NCI-H1694 (cell line): Measurements from ENCODE around the gene SRD5A3.
"Not testable (repeated sequence)": the region's sequence is repeated elsewhere in the genome, so short reads cannot be mapped to it uniquely, and the experiment has no call there.

Source experiments
- DNase-seq: peaks from one replicate; lab custom pipeline; 2025; lab: John Stamatoyannopoulos, UW

SRD5A3 gene

GRCh38 chr4:55346851-55347255 is 811 bp downstream of the SRD5A3 start:
- no peak for DNase-seq

- DNase-seq, result no peak
These were observed 1.7 kb downstream of the SRD5A3 start for GRCh38 chr4:55347610-55348228.

- no peak for DNase-seq
These were observed 2.4 kb downstream of the SRD5A3 start for GRCh38 chr4:55348466-55348865.

DNA sequence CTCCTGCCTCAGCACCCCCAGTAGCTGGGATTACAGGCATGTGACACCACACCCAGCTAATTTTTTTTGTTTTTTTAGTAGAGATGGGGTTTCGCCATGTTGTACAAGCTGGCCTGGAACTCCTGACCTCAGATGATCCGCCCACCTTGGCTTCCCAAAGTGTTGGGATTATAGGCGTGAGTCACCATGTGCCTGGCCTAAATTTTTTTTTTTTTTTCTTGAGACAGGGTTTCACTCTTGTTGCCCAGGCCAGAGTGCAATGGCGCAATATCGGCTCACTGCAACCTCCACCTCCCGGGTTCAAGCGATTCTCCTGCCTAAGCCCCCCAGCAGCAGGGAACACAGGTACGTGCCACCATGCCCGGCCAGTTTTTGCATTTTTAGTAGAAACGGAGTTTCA is 4.8 kb downstream of the SRD5A3 start:
- DNase-seq, result not testable (repeated sequence)

- no peak for DNase-seq
These were observed 5.8 kb downstream of the SRD5A3 start for GRCh38 chr4:55351824-55352223.

DNA sequence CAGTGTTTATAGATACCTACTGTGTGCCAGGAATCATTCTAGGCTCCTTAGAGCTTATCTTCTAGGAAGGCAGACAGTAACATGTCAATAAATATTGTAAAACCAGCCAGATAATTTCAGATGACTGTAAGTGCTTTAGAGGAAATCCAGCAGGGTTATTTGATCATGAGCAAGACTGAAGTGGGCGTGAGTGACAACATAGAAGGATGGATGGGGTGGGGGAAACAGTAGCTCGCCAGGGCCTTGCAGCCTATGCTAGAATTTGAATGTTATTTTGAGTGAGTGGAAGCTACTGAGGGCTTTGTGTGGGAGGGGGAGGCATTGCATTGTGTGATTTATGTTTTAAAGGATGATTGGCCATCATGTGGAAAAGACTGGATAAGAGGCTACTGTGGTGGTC is 6.7 kb downstream of the SRD5A3 start:
- DNase-seq, result no peak

DNA sequence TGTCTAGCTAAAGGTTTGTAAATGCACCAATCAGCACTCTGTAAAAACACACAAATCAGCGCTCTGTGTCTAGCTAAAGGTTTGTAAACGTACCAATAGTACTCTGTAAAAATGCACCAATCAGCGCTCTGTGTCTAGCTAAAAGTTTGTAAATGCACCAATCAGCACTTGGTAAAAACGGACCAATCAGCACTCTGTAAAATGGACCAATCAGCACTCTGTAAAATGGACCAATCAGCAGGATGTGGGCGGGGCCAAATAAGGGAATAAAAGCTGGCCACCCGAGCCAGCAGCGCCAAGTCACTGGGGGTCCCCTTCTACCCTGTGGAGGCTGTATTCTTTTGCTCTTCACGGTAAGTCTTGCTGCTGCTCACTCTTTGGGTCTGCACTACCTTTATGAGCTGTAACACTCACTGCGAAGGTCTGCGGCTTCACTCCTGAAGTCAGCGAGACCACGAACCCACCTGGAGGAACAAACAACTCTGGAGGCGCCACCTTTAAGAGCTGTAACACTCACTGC is 7.2 kb downstream of the SRD5A3 start:
- not testable (repeated sequence) for DNase-seq

DNA sequence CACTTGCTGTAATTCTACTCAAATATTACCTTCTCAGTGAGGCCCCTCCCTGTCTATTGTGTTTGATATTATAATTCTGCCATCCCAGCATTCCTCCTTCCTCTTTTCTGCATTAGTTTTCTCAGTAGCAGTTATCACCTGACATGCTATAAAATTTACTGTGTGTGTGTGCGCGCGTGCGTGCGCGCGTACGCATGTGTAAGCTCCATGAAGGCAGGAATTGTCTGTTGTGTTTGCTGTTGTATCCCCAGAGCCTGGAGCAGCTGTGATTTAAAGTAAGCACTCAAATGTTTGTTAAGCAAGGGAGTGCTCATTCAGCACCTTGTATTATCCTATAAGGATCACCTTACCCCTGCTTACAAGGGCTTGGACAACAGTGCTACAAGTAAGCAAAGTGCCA is 8.6 kb downstream of the SRD5A3 start:
- DNase-seq, result no peak

DNA sequence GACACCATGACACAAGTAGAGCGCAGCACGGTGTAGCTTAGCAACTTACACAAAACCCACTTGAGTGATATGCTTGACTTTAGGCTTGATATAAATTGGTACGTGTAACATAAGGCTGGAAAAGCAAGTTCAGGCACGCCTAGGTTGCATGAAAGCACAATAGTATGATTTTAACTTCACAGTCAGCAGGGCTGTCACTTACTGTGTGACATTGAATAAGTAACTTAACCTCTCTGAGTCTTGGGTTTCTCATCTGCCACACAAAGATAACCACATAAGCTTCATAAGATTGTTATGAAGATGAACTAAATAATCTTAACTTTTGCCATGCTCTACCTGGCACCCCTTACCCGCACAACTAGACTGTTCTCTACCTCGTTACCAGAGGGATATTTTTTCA is 9.5 kb downstream of the SRD5A3 start:
- no peak for DNase-seq

DNA sequence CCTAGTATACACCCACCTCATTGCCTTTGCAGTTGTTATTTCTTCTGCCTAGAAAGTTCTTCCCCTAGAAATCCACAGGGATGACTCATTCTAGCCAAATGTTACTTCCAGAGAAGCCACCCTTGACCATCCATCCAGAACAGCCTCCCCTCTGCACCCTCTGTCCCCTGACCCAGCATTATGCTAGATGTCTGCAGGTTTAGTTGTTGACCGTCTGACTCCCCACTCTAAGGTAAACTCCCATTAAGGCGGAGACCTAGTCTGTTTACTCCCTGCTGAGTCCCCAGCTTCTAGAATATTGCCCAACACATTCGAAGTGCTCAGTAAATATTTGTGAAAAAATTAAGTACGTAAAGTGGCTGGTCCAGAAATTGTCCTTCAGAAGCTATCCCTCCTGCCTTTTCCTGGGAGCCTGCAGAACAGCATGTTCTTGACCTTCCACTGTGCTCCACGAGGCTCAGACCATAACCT is 11.0 kb downstream of the SRD5A3 start:
- no peak for DNase-seq

DNA sequence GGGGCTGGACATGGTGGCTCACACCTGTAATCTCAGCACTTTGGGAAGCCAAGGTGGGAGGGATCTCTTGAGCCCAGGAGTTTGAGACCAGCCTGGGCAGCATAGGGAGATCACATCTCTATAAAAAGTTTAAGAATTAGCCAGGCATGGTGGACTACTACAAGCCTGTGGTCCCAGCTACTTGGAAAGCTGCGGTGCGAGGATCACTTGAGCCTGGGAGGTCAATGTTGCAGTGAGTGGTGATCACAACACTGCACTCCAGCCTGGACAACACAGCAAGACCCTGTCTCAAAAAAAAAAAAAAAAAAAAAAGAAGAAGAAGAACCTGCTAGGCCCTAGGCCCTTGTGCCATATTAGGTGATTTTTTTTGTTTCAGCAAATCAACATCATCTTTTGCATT is 12.2 kb downstream of the SRD5A3 start:
- no peak for DNase-seq

- no peak for DNase-seq
These were observed 12.6 kb downstream of the SRD5A3 start for GRCh38 chr4:55358668-55359067.

DNA sequence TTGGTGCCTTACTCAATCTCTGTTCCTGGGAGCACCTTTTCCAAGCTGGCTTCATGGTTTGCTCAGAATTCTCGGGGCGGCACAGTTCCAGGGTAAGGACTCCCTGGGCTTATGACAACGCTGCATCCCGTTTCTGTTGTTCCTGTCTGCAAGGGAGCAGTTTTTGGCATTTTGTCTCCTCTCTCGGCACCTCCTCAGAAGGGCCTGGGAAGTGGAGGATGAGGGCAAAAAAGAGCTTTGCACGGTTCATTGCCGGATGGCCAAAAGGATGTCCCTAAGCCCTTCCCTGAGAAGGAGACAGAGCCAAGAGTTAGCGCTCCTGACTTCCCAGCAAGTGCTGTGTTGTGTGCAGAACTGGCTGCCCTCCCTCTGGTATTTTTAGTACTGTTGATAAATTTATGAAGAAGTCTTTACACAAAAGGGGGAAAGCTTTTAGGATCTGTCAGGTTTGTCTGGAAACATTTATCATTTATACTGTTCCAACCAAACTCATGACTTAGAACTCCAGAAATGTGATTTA is 13.4 kb downstream of the SRD5A3 start:
- no peak for DNase-seq

GRCh38 chr4:55362938-55363337 is 16.9 kb downstream of the SRD5A3 start:
- DNase-seq, result not testable (repeated sequence)

- no peak for DNase-seq
These were observed 17.8 kb downstream of the SRD5A3 start for GRCh38 chr4:55363691-55364351.

GRCh38 chr4:55364691-55365344 is 18.8 kb downstream of the SRD5A3 start:
- no peak for DNase-seq

DNA sequence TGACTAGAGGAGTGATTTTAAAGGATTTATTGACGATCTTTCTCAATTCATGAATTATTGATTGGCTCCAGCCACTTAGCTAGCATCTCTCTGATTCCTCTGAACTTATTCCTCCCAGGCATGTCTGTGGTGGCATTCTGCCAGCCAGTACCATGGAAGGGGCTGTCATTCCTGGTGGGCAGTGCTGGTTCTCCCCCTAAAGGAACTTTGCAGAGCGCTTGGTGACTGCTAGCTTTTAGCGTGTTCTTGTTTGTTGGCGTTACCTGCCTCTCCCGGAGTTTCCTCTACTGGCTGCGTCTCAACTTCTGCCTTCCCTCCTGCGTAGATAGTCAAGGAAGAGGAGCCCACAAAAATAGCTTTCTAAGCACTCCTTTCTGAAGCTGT is 19.3 kb downstream of the SRD5A3 start:
- no peak for DNase-seq

DNA sequence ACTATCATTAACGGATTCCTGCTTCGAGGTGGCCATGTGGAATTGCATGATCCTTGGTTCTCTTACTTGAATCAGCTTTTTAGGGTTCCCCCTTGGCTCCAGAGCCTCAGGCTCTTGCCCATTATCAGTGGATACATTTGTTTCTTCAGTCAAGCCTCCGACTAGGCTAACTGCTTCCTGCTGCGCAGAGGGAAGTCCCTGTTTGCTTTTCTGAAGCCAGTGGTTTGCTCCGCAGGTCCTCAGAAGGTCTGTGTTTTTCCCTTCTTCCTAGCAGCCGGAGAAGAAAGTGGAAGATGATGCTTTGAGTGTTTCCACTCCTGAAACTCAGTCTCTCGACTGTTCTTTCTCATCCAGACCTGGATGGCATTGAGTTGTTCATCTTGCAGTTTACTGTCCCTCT is 20.6 kb downstream of the SRD5A3 start:
- no peak for DNase-seq

GRCh38 chr4:55367084-55367722 is 21.2 kb downstream of the SRD5A3 start:
- no peak for DNase-seq

GRCh38 chr4:55369968-55370367 is 23.9 kb downstream of the SRD5A3 start:
- no peak for DNase-seq

- DNase-seq, result no peak
These were observed 26.2 kb downstream of the SRD5A3 start for GRCh38 chr4:55372259-55372658.

DNA sequence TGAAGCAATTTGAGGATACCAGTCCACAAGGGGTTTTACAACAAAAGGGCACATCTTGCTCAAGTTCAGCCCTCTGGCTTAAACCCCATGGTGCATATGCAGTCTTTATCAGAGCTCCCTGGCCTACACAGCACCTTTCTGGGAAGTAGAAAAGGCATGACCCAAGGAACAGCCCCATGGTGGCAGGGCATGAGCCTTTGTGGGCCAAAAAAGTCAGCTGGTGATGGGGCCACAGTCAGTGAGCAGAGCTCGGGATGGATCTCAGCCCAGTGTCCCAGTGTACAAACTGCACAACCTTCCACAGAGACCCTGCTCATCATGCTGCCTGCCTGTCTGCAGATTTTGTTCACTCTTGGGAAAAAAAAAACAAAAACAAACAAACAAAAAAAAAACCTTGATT is 27.4 kb downstream of the SRD5A3 start:
- no peak for DNase-seq
